ENCODE measurements around the gene PITPNC1. TPM values are rescaled to one million over a fixed set of nuclear protein-coding genes. Genes with fewer than 3 reads are reported as not detected.
A peak's percentile ranks its signal among the peaks of the same experiment; 100 is the strongest.

PITPNC1 gene
- total RNA-seq, 1 donor = 25.7 TPM

GRCh38 chr17:67708378-67708777 is 331.3 kb downstream of the PITPNC1 start:
- no peak for TF ChIP-seq CTCF (IDR thresholded peaks at IDR 0.05; ENCODE audit: insufficient read depth, low read length)
- DNase-seq (ENCODE audit: low read depth) = no peak
- H3K4me3 ChIP-seq (ENCODE audit: low read depth, low read length) = no peak overlapping the region

- TF ChIP-seq CTCF (IDR thresholded peaks at IDR 0.05; ENCODE audit: insufficient read depth, low read length) = no peak
- H3K4me3 ChIP-seq (ENCODE audit: low read depth, low read length) = no peak overlapping the region
- DNase-seq (ENCODE audit: low read depth) = no peak
Measured at GRCh38 chr17:67711916-67712315, 334.8 kb downstream of the PITPNC1 start.

- H3K4me3 ChIP-seq (ENCODE audit: low read depth, low read length) = no peak overlapping the region
- no peak for DNase-seq (ENCODE audit: low read depth)
- no peak for TF ChIP-seq CTCF (IDR thresholded peaks at IDR 0.05; ENCODE audit: insufficient read depth, low read length)
Measured at GRCh38 chr17:67712375-67712774, 335.3 kb downstream of the PITPNC1 start.

- TF ChIP-seq CTCF (IDR thresholded peaks at IDR 0.05; ENCODE audit: insufficient read depth, low read length) = no peak
- DNase-seq (ENCODE audit: low read depth) = no peak
- H3K4me3 ChIP-seq (ENCODE audit: low read depth, low read length) = no peak overlapping the region
Measured at GRCh38 chr17:67713169-67713568, 336.1 kb downstream of the PITPNC1 start.

GRCh38 chr17:67716405-67716798 is 339.3 kb downstream of the PITPNC1 start:
- H3K4me3 ChIP-seq (ENCODE audit: low read depth, low read length) = no peak overlapping the region
- TF ChIP-seq CTCF (IDR thresholded peaks at IDR 0.05; ENCODE audit: insufficient read depth, low read length) = no peak
- DNase-seq (ENCODE audit: low read depth) = no peak

GRCh38 chr17:67717192-67717623 is 340.1 kb downstream of the PITPNC1 start:
- no peak for DNase-seq (ENCODE audit: low read depth)
- peak overlapping the region; percentile 68 for H3K4me3 ChIP-seq (ENCODE audit: low read depth, low read length)
- no peak for TF ChIP-seq CTCF (IDR thresholded peaks at IDR 0.05; ENCODE audit: insufficient read depth, low read length)

GRCh38 chr17:67717624-67718324 is 340.7 kb downstream of the PITPNC1 start, which contains the start of gene NOL11:
NOL11 (plus strand) TSS chr17:67717936; CDS start chr17:67717948, 12 bp downstream.
- DNase-seq (ENCODE audit: low read depth) = peak; percentile 99
- peak within 1 kb of the TSS; percentile 83 for H3K4me3 ChIP-seq (ENCODE audit: low read depth, low read length)
- TF ChIP-seq CTCF (IDR thresholded peaks at IDR 0.05; ENCODE audit: insufficient read depth, low read length) = peak; percentile 93

Measured in fibroblast of the aortic adventitia (primary cell).